HG03457 (cell line): ENCODE results near the gene PHF2.

Experiments used
- ATAC-seq: cut with Tn5 transposase; IDR thresholded peaks from one replicate; pipeline ENCODE4 v1.9.1; 2021; ENCODE audit warnings: moderate number of reproducible peaks; ENCODE audit not compliant: unreplicated experiment

PHF2 gene

GRCh38 chr9:93598647-93599241 lies 22.4 kb downstream of the PHF2 start:
- ATAC-seq: no peak

GRCh38 chr9:93599571-93600403 lies 23.4 kb downstream of the PHF2 start:
- no peak for ATAC-seq

DNA sequence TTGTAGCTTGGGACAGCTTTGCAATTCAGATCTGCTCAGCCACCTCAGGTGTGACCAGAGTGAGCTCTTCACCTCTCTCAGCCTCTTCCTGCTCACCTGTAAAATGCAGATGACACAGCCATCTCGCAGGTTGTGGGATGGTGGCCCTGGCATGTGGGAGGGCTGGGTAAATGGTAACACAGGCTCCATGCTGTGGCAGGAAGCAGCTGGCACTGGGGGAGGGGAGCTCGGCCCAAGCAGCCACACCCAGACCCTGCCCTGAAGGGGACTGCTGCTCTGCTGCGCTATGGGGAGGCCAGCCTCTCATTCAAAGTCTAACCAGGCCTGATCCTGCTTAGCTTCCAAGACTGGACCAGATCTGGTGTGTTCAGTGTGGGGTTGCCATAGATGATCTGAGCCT lies 24.1 kb downstream of the PHF2 start:
- no peak for ATAC-seq

DNA sequence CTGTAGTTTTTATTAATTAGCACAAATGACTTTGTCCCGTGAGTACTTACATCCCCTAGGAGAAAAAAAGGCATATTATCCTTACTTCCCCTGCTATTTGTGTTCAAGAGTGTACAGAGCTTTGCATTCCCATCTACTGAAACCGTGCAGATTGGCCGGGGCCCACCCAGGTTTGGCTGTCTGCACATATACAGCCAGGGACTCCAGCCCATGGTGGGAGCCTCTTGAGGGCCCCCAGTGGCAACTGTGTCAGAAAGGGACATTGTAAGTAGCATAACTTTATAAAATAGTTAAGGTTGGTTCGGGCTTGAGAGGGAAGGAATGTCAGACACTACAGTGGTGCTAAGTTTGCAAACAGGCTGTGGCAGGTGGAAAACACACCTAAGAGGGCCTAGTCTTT lies 24.7 kb downstream of the PHF2 start:
- no peak for ATAC-seq

DNA sequence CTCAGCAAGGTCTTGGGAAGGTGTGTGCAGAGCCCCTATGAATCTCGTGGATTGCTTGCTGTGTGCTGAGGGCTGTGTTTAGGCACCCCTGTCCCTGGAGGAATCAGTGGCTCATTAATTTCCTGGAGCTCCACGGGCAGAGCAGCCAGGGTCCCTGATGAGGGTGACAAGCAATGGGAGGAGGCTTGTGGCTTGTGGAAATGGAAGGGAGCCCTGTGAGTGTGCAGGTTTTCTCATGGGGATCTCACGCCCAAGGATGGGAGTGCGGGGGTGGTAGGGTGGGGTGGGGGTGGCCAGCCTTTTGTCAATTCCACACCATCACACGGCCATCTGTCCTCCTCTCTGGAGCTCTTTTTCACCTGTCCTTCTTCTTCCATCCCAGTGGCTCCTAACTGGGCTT lies 25.3 kb downstream of the PHF2 start:
- no peak for ATAC-seq

DNA sequence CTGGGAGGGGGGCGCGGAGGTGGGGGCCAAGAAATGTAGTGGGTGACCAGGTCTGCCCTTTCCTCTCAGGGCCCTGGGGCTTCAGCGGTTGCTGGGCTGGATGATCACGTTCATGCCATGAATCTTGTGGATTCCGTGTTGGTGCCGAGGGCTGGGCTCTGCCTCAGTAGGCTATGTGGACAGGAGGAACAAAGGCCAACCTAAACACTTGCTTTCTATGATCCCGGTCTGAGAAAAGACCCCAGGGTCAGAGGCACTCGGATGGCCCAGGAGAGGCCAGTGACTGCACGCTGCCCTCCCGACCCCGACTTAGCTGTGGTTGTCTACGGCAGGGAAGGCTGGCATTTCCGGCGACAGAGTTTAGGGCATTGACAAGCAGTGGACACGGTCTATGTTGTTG lies 26.6 kb downstream of the PHF2 start:
- no peak for ATAC-seq

GRCh38 chr9:93603906-93604326 lies 27.5 kb downstream of the PHF2 start:
- ATAC-seq: no peak

DNA sequence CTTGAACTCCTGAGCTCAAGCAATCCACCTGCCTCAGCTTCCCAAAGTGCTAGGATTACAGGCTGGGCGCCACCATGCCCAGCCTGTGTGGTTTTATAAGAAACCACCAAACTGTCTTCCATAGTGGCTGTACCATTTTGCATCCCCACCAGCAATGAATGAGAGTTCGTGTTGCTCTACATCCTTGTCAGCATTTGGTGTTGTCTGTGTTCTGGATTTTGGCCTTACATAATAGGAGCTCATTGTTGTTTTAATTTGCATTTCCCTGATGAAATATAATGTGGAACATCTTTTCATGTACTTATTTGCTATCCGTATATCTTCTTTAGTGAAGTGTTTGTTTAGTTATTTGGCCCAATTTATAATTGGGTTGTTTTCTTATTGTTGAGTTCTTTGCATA lies 29.8 kb downstream of the PHF2 start:
- no peak for ATAC-seq

- no peak for ATAC-seq
Measured at GRCh38 chr9:93610206-93610605, 33.8 kb downstream of the PHF2 start.

- ATAC-seq: no peak
Measured at GRCh38 chr9:93612052-93612795, 35.8 kb downstream of the PHF2 start.

DNA sequence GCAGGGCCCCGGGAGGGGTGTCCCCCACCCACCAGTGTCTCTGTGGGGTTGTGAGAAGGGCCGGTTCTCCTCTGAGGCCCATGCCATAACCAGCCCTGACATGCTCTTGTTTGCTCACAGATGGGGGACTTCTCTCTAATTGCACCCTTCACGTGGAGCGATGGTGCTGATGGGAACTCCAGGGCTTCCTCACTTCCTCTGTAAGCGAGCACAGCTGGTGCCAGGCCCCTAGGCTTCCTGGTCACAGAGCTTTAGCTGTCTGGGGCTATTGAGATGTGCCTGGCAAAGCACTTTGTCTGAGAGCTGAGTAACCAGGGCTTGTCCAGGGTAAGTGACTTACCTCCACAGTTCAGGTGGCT lies 36.4 kb downstream of the PHF2 start:
- ATAC-seq: no peak

DNA sequence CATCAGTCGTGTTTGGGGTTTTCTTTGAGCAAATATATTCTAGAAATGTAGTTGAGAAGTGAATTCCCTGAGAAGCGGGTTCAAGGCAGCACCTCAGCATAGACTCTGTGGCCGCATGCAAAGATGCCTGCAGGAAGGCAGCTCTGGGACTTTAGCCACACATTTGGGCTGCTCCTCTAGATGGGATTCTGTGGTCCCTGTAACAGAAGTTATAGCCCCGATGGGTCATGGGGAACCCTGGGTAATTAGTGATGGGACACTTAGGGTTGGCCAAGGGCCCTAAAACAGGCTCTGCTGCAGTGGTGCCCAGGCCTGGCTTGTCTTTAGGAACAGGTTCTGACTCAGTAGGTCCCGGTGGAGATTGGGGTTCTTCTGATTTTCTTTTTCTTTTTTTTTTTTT lies 36.8 kb downstream of the PHF2 start:
- no peak for ATAC-seq

DNA sequence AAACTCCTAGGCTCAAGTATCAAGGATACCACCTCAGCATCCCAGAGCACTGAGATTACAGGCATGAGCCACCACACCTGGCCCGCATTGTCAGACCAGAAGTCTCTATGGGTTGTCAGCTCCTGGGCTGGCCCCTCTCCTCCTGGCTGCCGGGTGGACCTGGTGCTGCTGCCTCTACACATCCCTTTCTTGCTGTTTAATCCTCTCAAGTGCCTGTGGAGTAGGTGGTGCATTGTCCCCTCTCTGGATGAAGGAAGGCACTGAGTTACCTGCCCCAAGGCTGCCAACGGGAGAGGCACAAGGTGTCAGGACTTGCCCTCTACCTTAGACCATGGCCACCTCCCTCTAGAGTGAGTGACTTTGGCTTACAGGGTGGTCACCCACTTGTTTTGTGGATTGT lies 37.4 kb downstream of the PHF2 start:
- ATAC-seq: no peak

GRCh38 chr9:93614830-93615468 lies 38.6 kb downstream of the PHF2 start:
- ATAC-seq: no peak

DNA sequence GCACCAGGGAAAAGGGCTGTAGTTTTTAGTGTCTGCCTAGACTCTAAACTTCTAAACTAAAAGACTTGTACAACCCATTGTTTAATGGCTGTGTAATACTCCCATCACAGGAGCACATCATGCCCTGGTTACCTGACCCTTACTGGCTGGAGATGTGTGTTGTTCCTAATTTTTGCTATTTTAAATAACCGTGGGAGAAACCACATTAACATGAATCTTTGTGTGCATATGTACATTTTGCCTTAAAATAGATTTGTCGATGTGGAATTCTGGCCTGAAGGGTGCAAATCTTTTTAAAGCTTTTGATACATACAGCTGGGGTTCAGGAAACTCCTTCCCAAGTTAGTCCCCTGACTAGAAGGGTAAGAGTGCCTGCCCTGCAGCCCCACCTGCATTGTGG lies 39.7 kb downstream of the PHF2 start:
- no peak for ATAC-seq

DNA sequence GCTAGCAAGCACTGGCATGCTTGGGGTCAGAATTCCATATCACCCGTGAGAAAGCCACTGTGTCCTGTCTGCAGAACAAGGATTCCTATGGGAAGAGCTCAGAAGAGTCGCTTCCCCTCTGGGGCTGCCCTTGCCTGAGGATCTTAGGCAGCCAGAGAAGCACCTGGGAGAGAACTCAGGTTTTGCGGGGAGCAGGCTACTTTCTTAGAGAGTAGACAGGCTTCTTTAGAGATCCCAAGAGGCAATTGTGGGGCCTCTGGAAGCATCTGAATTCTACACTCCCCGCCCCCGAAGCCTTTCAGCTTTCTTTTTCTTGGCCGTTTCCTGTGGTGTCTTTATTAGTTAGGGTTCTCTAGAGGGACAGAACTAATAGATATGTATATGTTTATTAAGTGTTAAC lies 40.9 kb downstream of the PHF2 start:
- no peak for ATAC-seq

- ATAC-seq: no peak
Measured at GRCh38 chr9:93619272-93619775, 42.9 kb downstream of the PHF2 start.

- ATAC-seq: no peak
Measured at GRCh38 chr9:93620041-93620506, 43.7 kb downstream of the PHF2 start.

GRCh38 chr9:93620881-93621820 lies 44.8 kb downstream of the PHF2 start:
- ATAC-seq: no peak

GRCh38 chr9:93621922-93622321 lies 45.5 kb downstream of the PHF2 start:
- no peak for ATAC-seq
